DMS53 (cell line): Measurements from ENCODE around the gene NHLRC2.
A peak's percentile ranks its signal among the peaks of the same experiment; 100 is the strongest.
"Not testable (repeated sequence)": the region's sequence is repeated elsewhere in the genome, so short reads cannot be mapped to it uniquely, and the experiment has no call there.

ENCODE experiments used
- DNase-seq: peaks from one replicate; lab custom pipeline; 2025; lab: John Stamatoyannopoulos, UW

The NHLRC2 gene

GRCh38 chr10:113941140-113941539 lies 86.7 kb downstream of the NHLRC2 start:
- DNase-seq = no peak

GRCh38 chr10:113943196-113943595 lies 88.7 kb downstream of the NHLRC2 start:
- DNase-seq = not testable (repeated sequence)

GRCh38 chr10:113945075-113945686 lies 90.7 kb downstream of the NHLRC2 start:
- peak; percentile 11 for DNase-seq

GRCh38 chr10:113945687-113946085 lies 91.2 kb downstream of the NHLRC2 start:
- DNase-seq = peak; percentile 9

- DNase-seq = no peak
Measured at GRCh38 chr10:113947184-113948041, 93.0 kb downstream of the NHLRC2 start.

GRCh38 chr10:113948048-113948447 lies 93.6 kb downstream of the NHLRC2 start:
- DNase-seq = no peak

GRCh38 chr10:113950268-113950667 lies 95.8 kb downstream of the NHLRC2 start:
- no peak for DNase-seq

- DNase-seq = peak; percentile 57
Measured at GRCh38 chr10:113953505-113954272, 99.2 kb downstream of the NHLRC2 start.

GRCh38 chr10:113954409-113954808 lies 99.9 kb downstream of the NHLRC2 start:
- no peak for DNase-seq

- DNase-seq = peak; percentile 27
Measured at GRCh38 chr10:113957013-113957412, 102.6 kb downstream of the NHLRC2 start.

- peak; percentile 99 for DNase-seq
Measured at GRCh38 chr10:113958631-113959382, 104.3 kb downstream of the NHLRC2 start.

GRCh38 chr10:113959383-113959760 lies 104.9 kb downstream of the NHLRC2 start:
- peak; percentile 98 for DNase-seq

GRCh38 chr10:113960617-113961181 lies 106.2 kb downstream of the NHLRC2 start:
- peak; percentile 99 for DNase-seq

- peak; percentile 83 for DNase-seq
Measured at GRCh38 chr10:113961182-113962031, 106.9 kb downstream of the NHLRC2 start.

GRCh38 chr10:113965077-113965476 lies 110.6 kb downstream of the NHLRC2 start:
- DNase-seq = no peak

GRCh38 chr10:113965683-113966082 lies 111.2 kb downstream of the NHLRC2 start:
- DNase-seq = no peak
